ENCODE results near the gene PAPPA. TPM values are rescaled to one million over a fixed set of nuclear protein-coding genes. Genes with fewer than 3 reads are reported as not detected.

The PAPPA gene
- total RNA-seq, 2 experiments from 2014 or later, result not detected

- intact Hi-C loops (cut with DNase I, micrococcal nuclease), result no loop called here
- Mint-ChIP-seq H3K9me3 (ENCODE audit: low read depth) (peaks cover 8% of the 10 kb centered on the region), H3K27ac (no peak overlapping the region), H3K4me1 (no peaks in the 10 kb centered on the region), H3K27me3 (no peaks in the 10 kb centered on the region), H3K36me3 (ENCODE audit: low read depth) (peaks cover under 1% of the 10 kb centered on the region), H3K4me3 (no peak overlapping the region)
- ATAC-seq (no peak), DNase-seq (no peak)
- ChIA-PET POLR2A (no interaction called here), CTCF (no interaction called here)
Measured at GRCh38 chr9:116451500-116452115, 298.0 kb downstream of the PAPPA start.
